ENCODE measurements around the gene STOML2. TPM values are rescaled to one million over a fixed set of nuclear protein-coding genes. Genes with fewer than 3 reads are reported as not detected.
"Not testable (repeated sequence)": the region's sequence is repeated elsewhere in the genome, so short reads cannot be mapped to it uniquely, and the experiment has no call there.

Gene STOML2
- 100 to 1,000 TPM; 104 to 108 TPM for total RNA-seq

- ChIA-PET POLR2A (interaction anchor here (1.1 kb wide), 1 partner anchor 9 kb away, joined by 6 read pairs; no protein-coding TSS in a partner anchor), CTCF (interaction anchor here (0.9 to 6.6 kb wide), 3 partner anchors 9 to 24 kb away, joined by 3 to 39 read pairs (median 19); partner anchors contain the start of genes ATOSB and FANCG)
- Mint-ChIP-seq H3K4me3 (peak within 1 kb of the TSS; percentile 98), H3K9me3 (no peaks in the 10 kb centered on the region), H3K36me3 (ENCODE audit: low read depth) (peaks cover 41% of the 10 kb centered on the region), H3K27ac (peak within 1 kb of the TSS; percentile 93), H3K4me1 (peaks cover 42% of the 10 kb centered on the region), H3K27me3 (no peaks in the 10 kb centered on the region)
- DNase-seq: peak; percentile 95
These were observed at the start of gene STOML2 for GRCh38 chr9:35102769-35103659. Gene STOML2, minus strand, starts transcription at chr9:35103131. Its CDS starts 37 bp downstream, at chr9:35103094.

GRCh38 chr9:35147941-35148563, 45.1 kb upstream of the STOML2 start:
- DNase-seq; H3K27ac Mint-ChIP-seq; POLR2A ChIA-PET; H3K4me3 Mint-ChIP-seq; H3K4me1 Mint-ChIP-seq; CTCF ChIA-PET; H3K27me3 Mint-ChIP-seq; H3K36me3 Mint-ChIP-seq (ENCODE audit: low read depth): not testable (repeated sequence)
- peaks cover 30% of the 10 kb centered on the region for H3K9me3 Mint-ChIP-seq

GRCh38 chr9:35142037-35142436, 39.1 kb upstream of the STOML2 start:
- ChIA-PET POLR2A (no interaction called here), CTCF (no interaction called here)
- DNase-seq: no peak
- Mint-ChIP-seq H3K4me3 (no peak overlapping the region), H3K4me1 (no peaks in the 10 kb centered on the region), H3K27ac (no peak overlapping the region), H3K36me3 (ENCODE audit: low read depth) (peaks cover 2% of the 10 kb centered on the region), H3K27me3 (no peaks in the 10 kb centered on the region), H3K9me3 (peaks cover 19% of the 10 kb centered on the region)

GRCh38 chr9:35140093-35140492, 37.2 kb upstream of the STOML2 start:
- Mint-ChIP-seq H3K9me3 (peaks cover 15% of the 10 kb centered on the region), H3K36me3 (ENCODE audit: low read depth) (peaks cover 2% of the 10 kb centered on the region), H3K27me3 (no peaks in the 10 kb centered on the region), H3K27ac (no peak overlapping the region), H3K4me3 (no peak overlapping the region), H3K4me1 (no peaks in the 10 kb centered on the region)
- no peak for DNase-seq
- ChIA-PET POLR2A (interaction anchor here (0.6 kb wide), 1 partner anchor 121 kb away, joined by 3 read pairs; no protein-coding TSS in a partner anchor), CTCF (interaction anchor here (1.5 kb wide), 1 partner anchor 22 kb away, joined by 4 read pairs; no protein-coding TSS in a partner anchor)

- no peak for DNase-seq
- POLR2A ChIA-PET: no interaction called here
- CTCF ChIA-PET: no interaction called here
- H3K27ac Mint-ChIP-seq: no peak overlapping the region
- H3K9me3 Mint-ChIP-seq: peaks cover 11% of the 10 kb centered on the region
- peaks cover 4% of the 10 kb centered on the region for H3K27me3 Mint-ChIP-seq
- peaks cover 2% of the 10 kb centered on the region for H3K36me3 Mint-ChIP-seq (ENCODE audit: low read depth)
- H3K4me3 Mint-ChIP-seq: no peak overlapping the region
- H3K4me1 Mint-ChIP-seq: no peaks in the 10 kb centered on the region
These were observed 33.9 kb upstream of the STOML2 start for GRCh38 chr9:35136866-35137265.

GRCh38 chr9:35135988-35136387, 33.1 kb upstream of the STOML2 start:
- DNase-seq: no peak
- H3K36me3 Mint-ChIP-seq (ENCODE audit: low read depth): peaks cover 2% of the 10 kb centered on the region
- H3K27me3 Mint-ChIP-seq: peaks cover 5% of the 10 kb centered on the region
- POLR2A ChIA-PET: no interaction called here
- H3K4me1 Mint-ChIP-seq: no peaks in the 10 kb centered on the region
- CTCF ChIA-PET: interaction anchor here (0.6 to 1.1 kb wide), 2 partner anchors 9 to 18 kb away, joined by 3 read pairs; no protein-coding TSS in a partner anchor
- H3K4me3 Mint-ChIP-seq: no peak overlapping the region
- H3K27ac Mint-ChIP-seq: no peak overlapping the region
- H3K9me3 Mint-ChIP-seq: peaks cover 10% of the 10 kb centered on the region

GRCh38 chr9:35134920-35135319, 32.0 kb upstream of the STOML2 start:
- ChIA-PET POLR2A (no interaction called here), CTCF (no interaction called here)
- H3K27ac Mint-ChIP-seq: no peak overlapping the region
- peaks cover 9% of the 10 kb centered on the region for H3K9me3 Mint-ChIP-seq
- no peak overlapping the region for H3K4me3 Mint-ChIP-seq
- H3K36me3 Mint-ChIP-seq (ENCODE audit: low read depth): peaks cover 2% of the 10 kb centered on the region
- no peak for DNase-seq
- H3K4me1 Mint-ChIP-seq: no peaks in the 10 kb centered on the region
- H3K27me3 Mint-ChIP-seq: peaks cover 5% of the 10 kb centered on the region

GRCh38 chr9:35116898-35117551, 14.1 kb upstream of the STOML2 start:
- Mint-ChIP-seq H3K4me1 (peaks cover 33% of the 10 kb centered on the region), H3K9me3 (no peaks in the 10 kb centered on the region), H3K27ac (peak overlapping the region; percentile 95), H3K36me3 (ENCODE audit: low read depth) (peaks cover 6% of the 10 kb centered on the region), H3K27me3 (peaks cover 2% of the 10 kb centered on the region), H3K4me3 (peak overlapping the region; percentile 96)
- peak; percentile 96 for DNase-seq
- ChIA-PET CTCF (interaction anchor here (0.6 to 4.7 kb wide), 16 partner anchors 12 to 709 kb away, joined by 3 to 39 read pairs (median 3); partner anchors contain the start of genes RUSC2, STOML2 and UNC13B), POLR2A (interaction anchor here (0.6 kb wide), 1 partner anchor 616 kb away, joined by 5 read pairs; no protein-coding TSS in a partner anchor)

GRCh38 chr9:35116539-35116897, 13.6 kb upstream of the STOML2 start:
- ChIA-PET POLR2A (interaction anchor here (0.6 kb wide), 1 partner anchor 616 kb away, joined by 5 read pairs; no protein-coding TSS in a partner anchor), CTCF (interaction anchor here (0.6 to 4.7 kb wide), 11 partner anchors 12 to 481 kb away, joined by 3 to 39 read pairs (median 4); partner anchors contain the start of genes PIGO, STOML2 and UNC13B)
- Mint-ChIP-seq H3K36me3 (ENCODE audit: low read depth) (peaks cover 6% of the 10 kb centered on the region), H3K4me1 (peaks cover 38% of the 10 kb centered on the region), H3K27ac (peak overlapping the region; percentile 95), H3K27me3 (peaks cover 2% of the 10 kb centered on the region), H3K4me3 (peak overlapping the region; percentile 96), H3K9me3 (no peaks in the 10 kb centered on the region)
- DNase-seq: no peak

GRCh38 chr9:35115680-35116538, 13.0 kb upstream of the STOML2 start, which contains the start of gene ATOSB:
Gene ATOSB, minus strand, starts transcription at chr9:35115862. Its CDS starts 7,588 bp downstream, at chr9:35108274.
- H3K4me1 Mint-ChIP-seq: peaks cover 42% of the 10 kb centered on the region
- no peaks in the 10 kb centered on the region for H3K9me3 Mint-ChIP-seq
- H3K27me3 Mint-ChIP-seq: no peaks in the 10 kb centered on the region
- POLR2A ChIA-PET: interaction anchor here (0.6 to 0.7 kb wide), 2 partner anchors 135 to 479 kb away, joined by 3 read pairs; no protein-coding TSS in a partner anchor
- peaks cover 6% of the 10 kb centered on the region for H3K36me3 Mint-ChIP-seq (ENCODE audit: low read depth)
- H3K4me3 Mint-ChIP-seq: peak within 1 kb of the TSS; percentile 96
- peak; percentile 96 for DNase-seq
- peak within 1 kb of the TSS; percentile 95 for H3K27ac Mint-ChIP-seq
- CTCF ChIA-PET: interaction anchor here (0.5 to 4.7 kb wide), 8 partner anchors 11 to 438 kb away, joined by 3 to 39 read pairs (median 4); partner anchors contain the start of genes PIGO, STOML2 and UNC13B

GRCh38 chr9:35114840-35115628, 12.1 kb upstream of the STOML2 start:
- Mint-ChIP-seq H3K36me3 (ENCODE audit: low read depth) (peaks cover 6% of the 10 kb centered on the region), H3K27me3 (no peaks in the 10 kb centered on the region), H3K27ac (peak overlapping the region; percentile 95), H3K4me1 (peaks cover 51% of the 10 kb centered on the region), H3K4me3 (peak overlapping the region; percentile 96), H3K9me3 (no peaks in the 10 kb centered on the region)
- ChIA-PET POLR2A (interaction anchor here (0.5 kb wide), 1 partner anchor 126 kb away, joined by 4 read pairs; the partner anchor contains the start of gene DNAJB5), CTCF (interaction anchor here (0.6 to 4.7 kb wide), 8 partner anchors 10 to 627 kb away, joined by 3 to 39 read pairs (median 4); partner anchors contain the start of genes PIGO, STOML2 and UNC13B)
- DNase-seq: peak; percentile 64
